ENCODE measurements around the gene ZNF292. TPM values are rescaled to one million over a fixed set of nuclear protein-coding genes. Genes with fewer than 3 reads are reported as not detected.

Gene ZNF292
- total and polyA plus RNA-seq, 3 donors from 2014 or later, result 3.6 to 58.8 (median 53.2) TPM

DNA sequence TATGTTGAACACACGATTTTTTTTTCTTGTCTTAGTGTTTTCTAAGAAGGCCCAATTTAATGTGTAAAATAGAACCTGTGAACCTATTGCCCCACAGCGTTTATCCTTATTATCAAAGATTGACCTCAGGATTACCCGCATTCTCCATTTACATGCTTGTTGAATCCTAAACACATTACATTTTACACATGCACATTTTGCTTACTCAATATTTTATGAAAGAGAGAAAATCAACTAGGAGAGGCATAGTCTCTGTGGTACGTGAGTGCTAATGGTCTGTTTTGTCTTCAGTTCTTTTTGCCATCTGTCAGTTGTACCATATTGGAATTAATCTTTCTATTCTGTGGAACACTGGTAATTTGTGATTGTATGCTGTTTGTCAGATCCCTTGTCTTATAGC lies 86.9 kb downstream of the ZNF292 start:
- H3K4me3 ChIP-seq, result no peak overlapping the region
- H3K27me3 ChIP-seq, result no peaks in the 10 kb centered on the region
- H3K36me3 ChIP-seq (ENCODE audit: low read depth, missing control alignments), result no peaks in the 10 kb centered on the region
- no peak overlapping the region for H3K27ac ChIP-seq
- 85 to 89% methylated on average over 4 of the region's 4 CpGs for WGBS, 2 donors
- intact Hi-C loops (cut with DNase I; ENCODE audit: low total_unique reads), result no loop called here
- no peaks in the 10 kb centered on the region for H3K4me1 ChIP-seq
- H3K9me3 ChIP-seq, result no peaks in the 10 kb centered on the region
- no peak for DNase-seq
- TF ChIP-seq, protein P1, sequence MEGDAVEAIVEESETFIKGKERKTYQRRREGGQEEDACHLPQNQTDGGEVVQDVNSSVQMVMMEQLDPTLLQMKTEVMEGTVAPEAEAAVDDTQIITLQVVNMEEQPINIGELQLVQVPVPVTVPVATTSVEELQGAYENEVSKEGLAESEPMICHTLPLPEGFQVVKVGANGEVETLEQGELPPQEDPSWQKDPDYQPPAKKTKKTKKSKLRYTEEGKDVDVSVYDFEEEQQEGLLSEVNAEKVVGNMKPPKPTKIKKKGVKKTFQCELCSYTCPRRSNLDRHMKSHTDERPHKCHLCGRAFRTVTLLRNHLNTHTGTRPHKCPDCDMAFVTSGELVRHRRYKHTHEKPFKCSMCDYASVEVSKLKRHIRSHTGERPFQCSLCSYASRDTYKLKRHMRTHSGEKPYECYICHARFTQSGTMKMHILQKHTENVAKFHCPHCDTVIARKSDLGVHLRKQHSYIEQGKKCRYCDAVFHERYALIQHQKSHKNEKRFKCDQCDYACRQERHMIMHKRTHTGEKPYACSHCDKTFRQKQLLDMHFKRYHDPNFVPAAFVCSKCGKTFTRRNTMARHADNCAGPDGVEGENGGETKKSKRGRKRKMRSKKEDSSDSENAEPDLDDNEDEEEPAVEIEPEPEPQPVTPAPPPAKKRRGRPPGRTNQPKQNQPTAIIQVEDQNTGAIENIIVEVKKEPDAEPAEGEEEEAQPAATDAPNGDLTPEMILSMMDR (IDR thresholded peaks at IDR 0.05), result no peak
- TF ChIP-seq POLR2A (IDR thresholded peaks at IDR 0.05), result no peak

DNA sequence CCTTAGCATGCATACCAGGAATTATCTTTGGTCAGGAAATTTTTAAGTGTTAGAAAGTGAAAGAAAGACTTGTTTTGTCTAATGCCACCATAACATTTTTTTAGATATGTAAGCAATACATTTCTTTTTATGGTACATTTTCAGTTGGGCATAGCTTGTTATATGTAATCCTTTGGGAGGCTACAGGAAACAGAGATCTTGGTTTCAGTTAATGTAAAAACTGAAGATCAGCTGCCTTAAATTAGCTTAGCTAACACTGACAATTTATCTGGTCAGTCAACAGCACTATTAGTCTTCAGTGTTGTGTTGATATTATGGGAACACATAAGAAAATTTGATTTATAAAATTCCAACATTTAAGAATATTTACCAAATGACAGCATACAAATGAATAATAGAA lies 88.4 kb downstream of the ZNF292 start:
- H3K36me3 ChIP-seq (ENCODE audit: low read depth, missing control alignments), result no peaks in the 10 kb centered on the region
- intact Hi-C loops (cut with DNase I; ENCODE audit: low total_unique reads), result no loop called here
- TF ChIP-seq, protein P1 (IDR thresholded peaks at IDR 0.05), result no peak
- no peak for TF ChIP-seq POLR2A (IDR thresholded peaks at IDR 0.05)

DNA sequence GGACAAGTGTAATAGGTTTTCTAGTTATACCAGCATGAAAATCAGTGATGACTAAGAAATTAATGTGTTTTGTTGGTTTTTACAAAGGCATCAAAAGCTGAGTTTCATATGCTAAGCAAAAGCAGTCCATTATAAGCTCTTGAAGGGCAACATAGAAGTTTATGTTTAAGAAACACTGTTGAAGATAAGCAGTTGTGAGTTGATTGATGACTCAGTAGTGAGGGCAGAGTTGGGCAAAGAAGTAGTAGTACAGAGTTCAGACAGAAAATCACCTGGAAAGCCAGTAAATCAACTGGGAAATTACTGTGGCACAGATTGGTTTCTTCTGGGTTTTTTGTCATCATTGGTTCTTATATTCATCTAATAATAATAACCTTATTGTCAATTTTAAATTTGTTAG lies 89.0 kb downstream of the ZNF292 start:
- no peaks in the 10 kb centered on the region for H3K4me1 ChIP-seq
- H3K4me3 ChIP-seq, result no peak overlapping the region
- H3K27ac ChIP-seq, result no peak overlapping the region
- intact Hi-C loops (cut with DNase I; ENCODE audit: low total_unique reads), result no loop called here
- no peaks in the 10 kb centered on the region for H3K36me3 ChIP-seq (ENCODE audit: low read depth, missing control alignments)
- TF ChIP-seq, protein P1 (IDR thresholded peaks at IDR 0.05), result no peak
- no peak for TF ChIP-seq POLR2A (IDR thresholded peaks at IDR 0.05)
- DNase-seq, result no peak
- no peaks in the 10 kb centered on the region for H3K27me3 ChIP-seq
- H3K9me3 ChIP-seq, result no peaks in the 10 kb centered on the region

More for the DNA sequence above, 88.4 kb downstream of the ZNF292 start:
- no peak overlapping the region for H3K4me3 ChIP-seq
- no peaks in the 10 kb centered on the region for H3K27me3 ChIP-seq
- no peak overlapping the region for H3K27ac ChIP-seq
- no peak for DNase-seq
- H3K4me1 ChIP-seq, result no peaks in the 10 kb centered on the region
- no peaks in the 10 kb centered on the region for H3K9me3 ChIP-seq

DNA sequence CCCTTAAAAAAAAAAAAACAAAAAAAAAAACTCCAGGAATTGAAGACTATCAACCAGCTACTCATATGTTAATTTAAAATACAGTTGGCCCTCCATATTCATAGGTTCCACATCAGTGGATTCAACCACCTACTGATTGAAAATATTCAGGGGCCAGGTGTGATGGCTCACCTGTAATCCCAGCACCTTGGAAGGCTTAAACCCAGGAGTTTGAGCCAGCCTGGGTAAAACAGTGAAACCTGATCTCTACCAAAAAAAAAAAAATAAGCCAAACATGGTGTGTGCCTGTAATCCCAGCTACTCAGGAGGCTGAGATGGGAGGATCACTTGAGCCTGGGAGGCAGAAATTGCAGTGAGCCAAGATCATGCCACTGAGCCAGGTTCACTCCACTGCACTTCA lies 94.7 kb downstream of the ZNF292 start:
- no peaks in the 10 kb centered on the region for H3K4me1 ChIP-seq
- H3K4me3 ChIP-seq, result no peak overlapping the region
- DNase-seq, result no peak
- TF ChIP-seq, protein P1 (IDR thresholded peaks at IDR 0.05), result no peak
- no peak for TF ChIP-seq POLR2A (IDR thresholded peaks at IDR 0.05)
- intact Hi-C loops (cut with DNase I; ENCODE audit: low total_unique reads), result no loop called here
- no peaks in the 10 kb centered on the region for H3K9me3 ChIP-seq
- H3K36me3 ChIP-seq (ENCODE audit: low read depth, missing control alignments), result no peaks in the 10 kb centered on the region
- no peaks in the 10 kb centered on the region for H3K27me3 ChIP-seq
- no peak overlapping the region for H3K27ac ChIP-seq

DNA sequence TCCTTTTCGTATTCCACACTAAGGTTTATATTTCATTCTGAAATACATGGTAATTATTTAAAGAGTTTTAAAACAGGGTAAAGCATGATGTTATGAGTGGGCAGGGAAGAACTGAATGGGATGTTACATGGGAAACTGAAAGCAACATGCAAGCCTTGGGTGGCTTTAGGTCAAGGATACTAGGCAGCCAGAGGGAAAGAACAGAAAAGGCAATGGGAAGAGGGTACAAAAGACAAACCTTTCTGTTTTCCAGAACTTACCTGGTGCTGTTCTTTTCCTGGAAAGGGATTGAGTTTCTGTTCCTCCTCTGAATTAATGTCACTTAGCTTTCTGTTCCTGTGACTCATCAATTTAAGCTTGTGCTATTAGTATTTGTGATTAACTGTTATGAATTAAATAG lies 95.9 kb downstream of the ZNF292 start:
- Histone ChIP-seq H3K9me3 (no peaks in the 10 kb centered on the region), H3K27ac (no peak overlapping the region), H3K36me3 (ENCODE audit: low read depth, missing control alignments) (no peaks in the 10 kb centered on the region), H3K27me3 (no peaks in the 10 kb centered on the region), H3K4me1 (no peaks in the 10 kb centered on the region), H3K4me3 (no peak overlapping the region)
- no peak for DNase-seq
- 85 to 96% methylated on average over 1 of the region's 1 CpG for WGBS, 2 donors
- intact Hi-C loops (cut with DNase I; ENCODE audit: low total_unique reads), result no loop called here
- TF ChIP-seq, protein P1 (IDR thresholded peaks at IDR 0.05), result no peak
- no peak for TF ChIP-seq POLR2A (IDR thresholded peaks at IDR 0.05)

All from testis (tissue), 3 donors.